ENCODE measurements around the gene CACFD1. TPM values are rescaled to one million over a fixed set of nuclear protein-coding genes. Genes with fewer than 3 reads are reported as not detected.

Gene CACFD1
- total RNA-seq, 3 donors from 2014 or later: 0.73 to 1.1 (median 0.86) TPM

GRCh38 chr9:133515615-133516255 is 56.0 kb downstream of the CACFD1 start:
- no peaks in the 10 kb centered on the region for H3K9me3 Mint-ChIP-seq
- H3K4me3 Mint-ChIP-seq: no peak overlapping the region
- H3K4me1 Mint-ChIP-seq (ENCODE audit: low read depth): no peaks in the 10 kb centered on the region
- H3K36me3 Mint-ChIP-seq (ENCODE audit: insufficient read depth): no peaks in the 10 kb centered on the region
- H3K27me3 Mint-ChIP-seq (ENCODE audit: low read depth): peaks cover 5% of the 10 kb centered on the region
- ATAC-seq (no peak), DNase-seq (no peak)

GRCh38 chr9:133516256-133516960 is 56.6 kb downstream of the CACFD1 start:
- Mint-ChIP-seq H3K4me1 (ENCODE audit: low read depth) (no peaks in the 10 kb centered on the region), H3K36me3 (ENCODE audit: insufficient read depth) (no peaks in the 10 kb centered on the region), H3K27me3 (ENCODE audit: low read depth) (peaks cover 5% of the 10 kb centered on the region), H3K9me3 (no peaks in the 10 kb centered on the region), H3K4me3 (no peak overlapping the region)
- DNase-seq: no peak
- ATAC-seq: no peak

GRCh38 chr9:133516961-133517350 is 57.2 kb downstream of the CACFD1 start:
- H3K27me3 Mint-ChIP-seq (ENCODE audit: low read depth): peaks cover 5% of the 10 kb centered on the region
- no peak overlapping the region for H3K4me3 Mint-ChIP-seq
- DNase-seq: no peak
- no peaks in the 10 kb centered on the region for H3K9me3 Mint-ChIP-seq
- no peaks in the 10 kb centered on the region for H3K4me1 Mint-ChIP-seq (ENCODE audit: low read depth)
- H3K36me3 Mint-ChIP-seq (ENCODE audit: insufficient read depth): no peaks in the 10 kb centered on the region
- no peak for ATAC-seq

- Mint-ChIP-seq H3K9me3 (no peaks in the 10 kb centered on the region), H3K4me1 (ENCODE audit: low read depth) (no peaks in the 10 kb centered on the region), H3K4me3 (no peak overlapping the region), H3K36me3 (ENCODE audit: insufficient read depth) (no peaks in the 10 kb centered on the region), H3K27me3 (ENCODE audit: low read depth) (peaks cover 5% of the 10 kb centered on the region)
- DNase-seq: no peak
- no peak for ATAC-seq
Measured at GRCh38 chr9:133517711-133518110, 57.9 kb downstream of the CACFD1 start.

- H3K9me3 Mint-ChIP-seq: no peaks in the 10 kb centered on the region
- H3K27me3 Mint-ChIP-seq (ENCODE audit: low read depth): peaks cover 5% of the 10 kb centered on the region
Measured at GRCh38 chr9:133518200-133518599, 58.4 kb downstream of the CACFD1 start.

GRCh38 chr9:133518706-133519449 is 59.1 kb downstream of the CACFD1 start:
- DNase-seq: no peak
- Mint-ChIP-seq H3K27me3 (ENCODE audit: low read depth) (peaks cover 5% of the 10 kb centered on the region), H3K36me3 (ENCODE audit: insufficient read depth) (no peaks in the 10 kb centered on the region), H3K4me3 (no peak overlapping the region), H3K9me3 (no peaks in the 10 kb centered on the region), H3K4me1 (ENCODE audit: low read depth) (no peaks in the 10 kb centered on the region)
- ATAC-seq: no peak

More at GRCh38 chr9:133518200-133518599, 58.4 kb downstream of the CACFD1 start:
- Mint-ChIP-seq H3K36me3 (ENCODE audit: insufficient read depth) (no peaks in the 10 kb centered on the region), H3K4me3 (no peak overlapping the region), H3K4me1 (ENCODE audit: low read depth) (no peaks in the 10 kb centered on the region)
- DNase-seq (no peak), ATAC-seq (no peak)

- Mint-ChIP-seq H3K4me1 (ENCODE audit: low read depth) (no peaks in the 10 kb centered on the region), H3K36me3 (ENCODE audit: insufficient read depth) (no peaks in the 10 kb centered on the region), H3K27me3 (ENCODE audit: low read depth) (peaks cover 5% of the 10 kb centered on the region), H3K4me3 (no peak overlapping the region), H3K9me3 (no peaks in the 10 kb centered on the region)
- ATAC-seq: no peak
- DNase-seq: no peak
Measured at GRCh38 chr9:133519693-133520092, 59.9 kb downstream of the CACFD1 start.

GRCh38 chr9:133520121-133520835 is 60.5 kb downstream of the CACFD1 start:
- no peaks in the 10 kb centered on the region for H3K36me3 Mint-ChIP-seq (ENCODE audit: insufficient read depth)
- DNase-seq (no peak), ATAC-seq (no peak)
- H3K27me3 Mint-ChIP-seq (ENCODE audit: low read depth): peaks cover 5% of the 10 kb centered on the region
- no peaks in the 10 kb centered on the region for H3K9me3 Mint-ChIP-seq
- H3K4me3 Mint-ChIP-seq: no peak overlapping the region
- no peaks in the 10 kb centered on the region for H3K4me1 Mint-ChIP-seq (ENCODE audit: low read depth)

Other genes with a start within 250 kb of the CACFD1 start
- gene ABO, start 184.8 kb upstream of the CACFD1 start, total RNA-seq: under 1 TPM in 1 of 3 donors, not detected in 2; 0.08 TPM
- 10 to 100 TPM; 56.0 to 61.7 (median 58.5) TPM for gene SURF6, start 123.8 kb upstream of the CACFD1 start, total RNA-seq
- 10 to 100 TPM; 52.8 to 58.6 (median 55.3) TPM for gene MED22, start 111.8 kb upstream of the CACFD1 start, total RNA-seq
- 1,000 to 10,000 TPM; 3,573 to 3,630 (median 3,625) TPM for gene RPL7A, start 111.8 kb upstream of the CACFD1 start, total RNA-seq
- gene SURF1, start 103.5 kb upstream of the CACFD1 start, total RNA-seq: 10 to 100 TPM; 24.1 to 37.1 (median 30.6) TPM
- gene SURF2, start 103.4 kb upstream of the CACFD1 start, total RNA-seq: 10 to 100 TPM; 48.0 to 64.1 (median 57.9) TPM
- gene SURF4, start 83.9 kb upstream of the CACFD1 start, total RNA-seq: 100 to 1,000 TPM; 235 to 292 (median 255) TPM
- gene STKLD1, start 83.6 kb upstream of the CACFD1 start, total RNA-seq: under 1 TPM in 2 of 3 donors, not detected in 1; 0.16 to 0.42 TPM
- 10 to 100 TPM; 67.5 to 79.5 (median 79.3) TPM for gene REXO4, start 42.0 kb upstream of the CACFD1 start, total RNA-seq
- gene ADAMTS13, start 37.6 kb upstream of the CACFD1 start, total RNA-seq: under 1 TPM; 0.60 to 0.91 (median 0.79) TPM
- 1 to 10 TPM; 4.9 to 5.3 (median 5.2) TPM for gene SLC2A6, start 19.1 kb downstream of the CACFD1 start, total RNA-seq
- not detected for gene MYMK, start 65.0 kb downstream of the CACFD1 start, total RNA-seq
- under 1 TPM in 2 of 3 donors, not detected in 1; 0.08 to 0.14 TPM for gene ADAMTSL2, start 74.7 kb downstream of the CACFD1 start, total RNA-seq
- gene FAM163B, start 149.4 kb downstream of the CACFD1 start, total RNA-seq: not detected
- not detected for gene DBH, start 176.4 kb downstream of the CACFD1 start, total RNA-seq

All from activated T-cell treated with anti-CD3 and anti-CD28 coated beads, Interleukin-2, amount 50 U/mL, for 4 hours (primary cell).